HG03159 (cell line): ENCODE data around the gene SLX9.
"Not testable (repeated sequence)": the region's sequence is repeated elsewhere in the genome, so short reads cannot be mapped to it uniquely, and the experiment has no call there.

ENCODE experiments used
- ATAC-seq: cut with Tn5 transposase; IDR thresholded peaks from one replicate; pipeline ENCODE4 v1.9.1; 2021; ENCODE audit warnings: mild to moderate bottlenecking, moderate library complexity; ENCODE audit not compliant: unreplicated experiment

The SLX9 gene

GRCh38 chr21:44914176-44914874 lies 25.5 kb upstream of the SLX9 start:
- no peak for ATAC-seq

DNA sequence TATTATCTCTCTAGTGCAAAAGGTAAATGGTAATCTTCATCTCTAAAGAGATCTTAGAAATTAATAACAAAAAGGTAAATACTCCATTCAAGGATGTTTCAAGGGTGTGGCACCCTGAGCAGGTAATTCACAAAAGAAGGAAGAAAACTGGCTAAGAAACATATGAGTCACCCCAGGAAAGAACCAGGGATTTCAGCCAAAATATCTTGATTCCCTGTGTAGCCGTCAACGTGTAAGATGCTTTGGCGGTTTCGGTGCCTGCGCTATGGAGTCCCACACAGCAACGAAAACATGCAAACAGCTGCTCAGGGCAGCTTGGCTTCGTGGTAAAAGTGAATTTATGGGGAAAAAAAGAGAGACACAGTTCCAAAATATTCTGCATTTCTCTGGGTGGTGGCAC lies 22.9 kb upstream of the SLX9 start:
- no peak for ATAC-seq

GRCh38 chr21:44917446-44918106 lies 22.3 kb upstream of the SLX9 start:
- ATAC-seq, result no peak

GRCh38 chr21:44918107-44918470 lies 21.7 kb upstream of the SLX9 start:
- no peak for ATAC-seq

DNA sequence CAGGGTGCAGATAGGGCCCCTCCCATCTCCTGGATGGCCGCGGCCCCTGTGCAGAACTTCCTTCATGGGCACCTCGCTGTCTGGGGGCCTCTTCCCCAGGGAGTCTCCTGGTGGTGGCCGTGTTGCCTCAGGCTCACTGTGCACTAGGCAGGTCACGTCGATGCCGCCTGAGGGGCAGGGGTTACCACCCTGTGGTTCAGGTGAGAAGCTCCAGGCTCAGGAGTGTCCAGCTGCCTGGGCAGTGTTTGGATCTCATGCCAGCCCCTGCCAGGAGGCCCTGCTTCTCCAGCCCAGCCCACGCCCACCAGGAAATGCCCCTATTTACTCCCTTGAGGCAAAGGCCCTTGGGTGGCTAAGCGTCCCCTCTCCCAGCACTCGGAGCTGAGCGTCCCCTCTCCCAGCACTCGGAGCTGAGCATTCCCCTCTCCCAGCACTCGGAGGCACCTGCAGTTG lies 21.2 kb upstream of the SLX9 start:
- ATAC-seq, result no peak

DNA sequence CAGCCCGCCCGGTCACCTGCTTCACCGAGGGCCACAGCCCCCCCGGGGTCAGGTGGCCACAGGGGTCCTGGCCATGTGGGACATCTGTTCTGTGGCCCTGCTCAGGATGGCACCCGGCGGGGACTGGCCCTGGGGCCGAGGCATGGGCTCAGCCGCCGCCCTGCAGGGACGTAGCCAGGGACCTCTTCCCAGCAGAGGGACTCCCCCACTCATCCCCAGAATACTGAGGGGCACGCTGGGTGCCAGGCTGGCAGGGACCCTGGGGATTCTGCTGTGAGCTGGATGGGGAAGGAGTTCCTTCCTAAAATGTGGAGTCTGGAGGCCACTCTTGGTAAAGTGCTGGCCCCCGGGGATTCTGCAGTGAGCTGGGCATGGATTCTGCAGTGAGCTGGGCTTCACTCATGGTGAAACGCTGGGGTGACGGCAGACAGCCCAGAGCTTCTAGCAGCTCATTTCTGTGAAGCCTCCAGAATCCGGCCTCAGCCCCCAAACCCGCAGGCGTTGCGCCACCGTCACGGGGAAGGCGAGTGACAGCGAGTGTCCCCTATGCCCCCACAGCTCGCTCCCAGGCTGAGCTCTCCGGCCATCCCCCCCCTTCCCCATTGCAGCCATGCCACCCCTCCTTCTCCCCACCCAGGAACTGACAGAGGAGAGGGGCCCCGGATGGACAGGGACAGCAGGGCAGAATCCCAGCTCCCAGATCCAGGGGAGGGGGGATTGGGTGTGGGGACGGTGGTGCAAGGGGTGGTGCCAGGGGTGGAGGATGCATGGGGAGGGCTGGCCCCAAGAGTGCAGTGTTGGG lies 20.5 kb upstream of the SLX9 start:
- no peak for ATAC-seq

DNA sequence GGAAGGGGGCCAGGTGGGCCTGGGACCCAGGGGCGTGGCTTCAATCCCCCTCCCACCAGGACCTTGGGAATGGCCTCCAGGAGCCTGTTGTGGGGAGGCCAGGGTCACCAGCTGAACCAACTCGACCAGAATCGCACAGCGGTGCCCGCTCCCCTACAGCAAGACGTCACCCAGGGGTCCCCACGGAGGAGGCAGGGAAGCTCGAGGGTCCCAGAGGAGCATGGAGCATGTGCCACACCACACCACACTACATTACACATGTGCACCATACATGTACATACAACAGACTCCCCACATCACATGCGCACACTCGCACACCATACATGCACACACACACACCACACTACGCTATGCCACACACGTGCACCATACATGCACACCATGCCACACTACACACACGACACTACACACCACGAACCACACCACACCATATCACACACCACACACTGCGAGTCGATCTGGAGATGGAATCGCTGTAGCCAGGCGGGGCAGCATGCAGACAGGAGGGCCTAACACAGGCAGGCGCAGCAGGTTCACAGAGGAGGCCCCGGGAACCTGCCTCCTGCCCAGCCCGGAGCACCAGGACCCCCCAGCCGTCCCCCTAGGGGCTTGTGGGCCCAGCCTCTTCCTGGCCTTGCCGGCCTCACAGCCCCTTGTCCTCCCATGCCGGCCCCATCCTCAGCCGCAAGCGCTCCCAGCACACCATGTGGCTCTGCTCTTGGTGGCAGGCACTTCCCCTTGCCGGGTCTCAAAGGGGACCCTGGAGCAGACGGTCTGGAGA lies 19.7 kb upstream of the SLX9 start:
- ATAC-seq, result peak; percentile 30

DNA sequence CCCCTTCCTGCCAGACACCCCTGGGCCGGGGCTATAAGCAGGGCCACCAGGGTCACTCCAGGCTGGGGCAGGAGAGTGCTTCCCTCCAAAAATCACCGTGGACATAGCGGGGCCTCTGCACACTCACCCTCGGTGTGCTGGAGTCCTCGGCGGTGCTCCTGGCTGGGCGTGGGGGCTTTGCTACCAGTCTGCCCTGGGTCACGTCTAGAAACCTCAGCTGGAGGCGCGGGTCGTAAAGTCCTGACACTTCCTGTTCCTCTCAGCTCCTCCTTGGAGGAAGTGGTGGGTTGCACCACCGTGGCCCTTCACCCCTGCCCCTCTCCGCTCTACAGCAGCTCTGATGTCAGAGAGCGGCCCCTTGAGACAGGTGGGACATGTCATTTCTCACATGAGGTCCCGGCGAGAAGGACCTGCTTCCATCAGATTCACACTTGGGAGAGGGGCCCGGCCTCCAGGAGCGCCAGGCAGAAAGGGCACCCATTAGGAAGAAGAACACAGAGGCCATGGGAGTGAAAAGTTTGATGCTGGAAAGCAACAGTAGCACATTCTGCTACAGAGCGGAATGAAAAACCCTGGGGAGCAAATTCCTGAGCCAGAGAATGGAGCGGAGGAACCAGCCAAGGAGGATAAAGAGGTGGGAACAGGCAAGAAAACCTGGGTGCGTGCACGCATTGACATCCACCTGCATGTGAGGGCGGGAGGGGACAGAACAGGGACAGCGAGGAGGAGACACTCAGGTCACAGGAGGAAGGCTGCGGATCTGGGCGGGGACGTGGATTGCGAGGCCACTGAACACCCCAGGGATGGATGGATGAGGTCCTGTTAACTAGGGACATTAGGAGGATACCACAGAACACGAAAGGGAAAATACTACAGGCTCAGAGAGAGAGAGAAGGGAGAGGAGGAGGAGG lies 18.9 kb upstream of the SLX9 start, which contains the start of gene ITGB2:
Gene ITGB2, minus strand, starts transcription at position 206 of the 911 bp plus-strand sequence. CDS start 10,117 bp downstream, outside the sequence.
- peak; percentile 75 for ATAC-seq

DNA sequence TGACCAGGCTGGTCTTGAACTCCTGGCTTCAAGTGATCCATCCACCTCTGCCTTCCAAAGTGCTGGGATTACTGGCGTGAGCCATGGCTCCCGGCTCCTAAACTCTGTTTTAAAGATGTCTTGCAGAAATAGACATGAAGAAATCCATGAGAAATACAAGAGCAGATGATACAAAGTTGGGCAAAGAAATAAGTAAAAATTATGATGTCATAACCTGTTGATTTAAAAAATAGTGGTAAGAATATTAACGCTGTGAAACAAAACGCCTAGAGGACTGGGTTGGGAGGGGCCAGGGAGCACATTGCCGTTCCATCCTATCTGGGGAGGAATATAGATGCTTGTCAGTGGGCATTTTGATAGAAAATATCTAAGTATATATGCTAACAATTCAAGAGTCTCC lies 17.9 kb upstream of the SLX9 start:
- no peak for ATAC-seq

DNA sequence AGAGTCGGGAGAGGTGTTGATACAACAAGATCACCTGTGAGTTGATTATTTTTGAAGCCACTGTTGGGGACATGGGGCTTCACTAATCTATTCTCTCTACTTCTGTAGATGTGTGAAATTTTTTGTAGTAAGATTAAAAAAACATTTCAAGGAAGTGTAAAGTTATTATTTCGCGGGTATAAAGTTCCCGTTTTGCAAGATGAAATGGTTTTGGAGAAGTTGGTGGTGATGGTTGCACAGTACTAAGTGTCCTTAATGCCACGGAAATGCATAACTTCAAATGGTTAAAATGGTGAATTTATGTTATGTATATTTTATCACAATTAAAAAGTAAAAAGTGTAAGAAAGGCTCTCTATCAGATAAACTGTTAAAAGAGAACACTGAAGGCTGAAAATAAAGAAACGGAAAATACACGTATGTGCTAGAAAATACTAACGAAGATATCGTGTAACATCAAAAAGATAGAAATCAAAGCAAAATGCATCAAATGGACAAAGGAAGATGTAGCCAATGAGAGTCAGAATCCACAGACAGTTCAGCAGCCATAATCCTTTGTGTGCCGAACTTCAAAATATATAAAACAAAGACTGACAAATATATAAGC lies 16.2 kb upstream of the SLX9 start:
- ATAC-seq, result no peak

- ATAC-seq, result no peak
Observed at GRCh38 chr21:44924606-44925377, 15.0 kb upstream of the SLX9 start.

- no peak for ATAC-seq
Observed at GRCh38 chr21:44925378-44925755, 14.5 kb upstream of the SLX9 start.

GRCh38 chr21:44926331-44927101 lies 13.3 kb upstream of the SLX9 start:
- no peak for ATAC-seq

DNA sequence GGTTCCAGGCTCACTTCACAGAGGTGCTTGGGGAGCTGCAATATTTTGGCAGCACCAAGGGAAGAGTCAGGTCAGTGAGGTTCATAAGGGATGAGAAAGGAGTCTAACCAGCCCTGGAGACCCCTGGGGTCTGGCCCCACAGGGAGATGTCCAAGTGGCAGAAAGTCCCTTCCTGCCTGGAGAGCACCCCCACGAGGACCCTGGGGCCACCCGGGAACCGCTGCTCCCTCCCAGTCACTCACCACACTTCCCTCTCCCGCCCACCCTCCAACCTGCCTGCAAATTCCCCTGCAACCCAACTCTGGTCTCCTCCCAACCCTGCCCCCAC lies 12.6 kb upstream of the SLX9 start:
- no peak for ATAC-seq

DNA sequence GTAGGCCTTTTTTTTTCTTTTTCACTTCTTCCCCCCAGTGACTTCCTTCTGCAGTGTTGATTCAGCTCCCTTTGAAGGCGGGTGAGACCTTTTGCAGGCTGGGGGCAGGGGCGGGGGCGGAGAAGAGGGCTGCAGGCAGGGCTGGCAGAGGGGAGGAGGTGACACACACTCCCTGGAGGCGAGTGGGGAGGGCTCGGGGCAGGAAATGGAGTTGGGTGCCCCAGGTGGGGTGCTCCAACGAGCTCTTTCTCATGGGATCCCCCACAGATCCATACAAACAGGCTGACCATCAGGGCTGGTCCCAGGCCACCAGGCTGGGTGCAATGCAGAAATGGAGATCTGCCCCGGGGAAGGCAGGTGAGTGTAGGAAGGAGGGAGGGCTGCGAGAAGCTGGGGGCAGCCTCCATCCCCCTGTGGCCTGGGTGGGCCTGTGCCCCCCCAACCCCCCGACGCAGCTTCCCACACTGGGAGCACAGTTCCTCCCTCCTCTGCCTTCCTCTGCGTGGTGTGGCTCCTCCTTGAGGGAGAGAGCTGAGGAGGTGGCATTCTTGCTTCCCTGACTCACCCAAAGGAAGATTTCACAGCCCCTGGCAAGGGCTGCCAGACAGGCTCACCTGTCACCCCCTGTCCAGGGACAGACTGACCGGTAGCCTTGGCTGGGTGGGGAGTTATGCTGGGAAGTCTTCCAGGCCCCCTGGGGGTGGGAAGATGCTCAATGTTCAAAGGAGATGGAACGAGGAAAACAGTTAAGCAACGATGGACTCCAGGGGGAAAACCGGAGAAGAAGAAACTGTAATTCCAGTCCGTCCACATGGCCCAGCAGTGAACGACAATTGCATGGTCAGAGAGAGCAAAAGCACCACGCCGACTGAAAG lies 12.0 kb upstream of the SLX9 start:
- ATAC-seq, result no peak

GRCh38 chr21:44928500-44929241 lies 11.2 kb upstream of the SLX9 start:
- ATAC-seq, result not testable (repeated sequence)
